GM10266 (cell line): Measurements from ENCODE around the gene CCDC110.
A peak's percentile ranks its signal among the peaks of the same experiment; 100 is the strongest.

Experiments
- DNase-seq: peaks from one replicate; pipeline ENCODE4 v3.0.0; 2012; ENCODE audit errors: extremely low spot score
- TF ChIP-seq, protein P1 (sequence below): IDR thresholded peaks from 2 replicates; pipeline ENCODE4 v1.5.1; 2012; ENCODE audit warnings: mild to moderate bottlenecking, low read depth; ENCODE audit not compliant: control insufficient read depth, insufficient read depth; ENCODE audit errors: missing control alignments

Gene CCDC110

DNA sequence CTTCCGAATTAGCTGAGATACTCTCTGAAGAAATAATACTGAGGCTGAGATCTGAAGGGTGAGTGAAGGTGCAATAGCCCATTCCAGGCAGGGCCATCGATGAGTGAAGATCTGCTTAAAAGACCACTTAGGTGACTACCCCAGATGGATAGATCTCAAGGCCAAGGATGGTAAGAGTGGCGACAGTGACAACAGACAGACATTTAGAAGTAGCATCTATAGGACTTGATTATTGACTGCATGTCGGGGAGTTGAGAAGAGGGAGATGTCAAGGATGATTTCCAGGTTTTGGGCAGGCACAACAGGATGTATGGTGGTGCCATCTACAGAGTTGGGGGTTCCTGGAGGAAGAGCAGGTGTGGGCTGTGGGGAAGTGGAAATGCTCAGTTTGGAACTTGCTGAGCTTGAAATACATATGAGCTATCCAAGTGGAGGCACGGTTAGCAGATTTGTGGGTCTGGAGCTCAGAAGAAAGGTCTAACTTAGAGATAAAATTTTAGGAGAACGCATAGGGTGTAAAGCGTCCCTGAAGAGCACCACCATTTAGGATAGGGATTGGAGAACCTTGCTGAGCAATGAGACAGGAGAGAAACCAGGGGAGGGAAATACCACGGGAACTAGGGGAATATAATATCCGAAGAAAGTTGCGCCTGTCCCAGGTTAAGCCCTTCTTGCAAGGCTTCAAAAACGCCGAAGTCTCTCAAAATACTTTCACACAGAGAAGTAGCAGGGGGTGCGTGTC lies 46.5 kb downstream of the CCDC110 start:
- TF ChIP-seq, protein P1, sequence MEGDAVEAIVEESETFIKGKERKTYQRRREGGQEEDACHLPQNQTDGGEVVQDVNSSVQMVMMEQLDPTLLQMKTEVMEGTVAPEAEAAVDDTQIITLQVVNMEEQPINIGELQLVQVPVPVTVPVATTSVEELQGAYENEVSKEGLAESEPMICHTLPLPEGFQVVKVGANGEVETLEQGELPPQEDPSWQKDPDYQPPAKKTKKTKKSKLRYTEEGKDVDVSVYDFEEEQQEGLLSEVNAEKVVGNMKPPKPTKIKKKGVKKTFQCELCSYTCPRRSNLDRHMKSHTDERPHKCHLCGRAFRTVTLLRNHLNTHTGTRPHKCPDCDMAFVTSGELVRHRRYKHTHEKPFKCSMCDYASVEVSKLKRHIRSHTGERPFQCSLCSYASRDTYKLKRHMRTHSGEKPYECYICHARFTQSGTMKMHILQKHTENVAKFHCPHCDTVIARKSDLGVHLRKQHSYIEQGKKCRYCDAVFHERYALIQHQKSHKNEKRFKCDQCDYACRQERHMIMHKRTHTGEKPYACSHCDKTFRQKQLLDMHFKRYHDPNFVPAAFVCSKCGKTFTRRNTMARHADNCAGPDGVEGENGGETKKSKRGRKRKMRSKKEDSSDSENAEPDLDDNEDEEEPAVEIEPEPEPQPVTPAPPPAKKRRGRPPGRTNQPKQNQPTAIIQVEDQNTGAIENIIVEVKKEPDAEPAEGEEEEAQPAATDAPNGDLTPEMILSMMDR, result no peak
- peak; percentile 6 for DNase-seq

DNA sequence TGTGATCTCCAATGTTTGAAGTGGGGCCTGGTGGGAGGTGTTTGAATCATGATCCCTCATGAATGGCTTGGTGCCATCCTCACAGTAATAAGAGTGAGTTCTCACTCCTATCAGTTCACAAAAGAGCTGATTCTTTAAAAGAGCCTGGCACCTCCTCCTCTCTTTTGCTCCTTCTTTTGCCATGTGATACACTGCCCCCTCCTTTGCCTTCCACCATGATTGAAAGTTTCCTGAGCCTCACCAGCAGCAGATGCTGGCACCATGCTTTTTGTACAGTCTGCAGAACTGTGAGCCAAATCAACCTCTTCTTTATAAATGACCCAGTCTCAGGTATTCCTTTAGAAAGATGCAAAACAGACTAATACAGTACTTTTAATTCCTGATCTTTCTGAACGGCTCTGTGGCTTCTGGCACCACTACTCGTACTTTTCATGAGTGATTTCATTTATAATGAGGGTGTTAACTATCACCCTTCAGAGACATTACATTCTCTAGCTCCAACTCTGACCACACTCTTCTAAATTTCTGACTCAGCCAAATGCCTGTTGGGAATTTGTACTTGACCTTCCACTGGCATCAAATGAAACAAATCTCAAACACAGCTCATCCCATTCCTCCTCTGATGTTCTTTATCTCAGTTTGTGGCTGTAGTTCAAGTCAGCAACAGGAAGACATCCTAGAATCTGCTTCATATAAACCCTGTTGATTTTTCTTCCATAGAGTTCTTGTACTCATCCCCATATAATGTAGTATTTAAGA lies 50.0 kb downstream of the CCDC110 start:
- DNase-seq, result no peak

DNA sequence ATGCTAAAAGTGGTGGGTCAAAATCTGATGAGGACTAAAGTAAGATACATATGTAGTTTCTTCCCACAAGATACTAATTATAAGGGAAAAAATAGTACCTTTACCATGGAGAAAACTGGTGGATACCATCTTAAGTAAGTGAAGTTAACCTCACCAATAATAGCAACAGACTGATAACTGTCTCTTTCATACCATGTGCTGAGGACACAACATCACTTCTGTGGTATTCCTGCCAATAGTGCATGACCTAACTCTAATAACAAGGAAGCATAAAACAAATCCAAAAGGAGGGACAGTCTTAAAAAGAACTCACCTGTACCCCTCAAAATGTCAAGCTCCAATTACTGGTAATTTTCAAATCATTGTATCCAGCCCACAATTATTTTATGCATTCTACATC lies 54.6 kb downstream of the CCDC110 start:
- TF ChIP-seq, protein P1, result no peak
- no peak for DNase-seq

More for the DNA sequence above, 50.0 kb downstream of the CCDC110 start:
- TF ChIP-seq, protein P1, result no peak

DNA sequence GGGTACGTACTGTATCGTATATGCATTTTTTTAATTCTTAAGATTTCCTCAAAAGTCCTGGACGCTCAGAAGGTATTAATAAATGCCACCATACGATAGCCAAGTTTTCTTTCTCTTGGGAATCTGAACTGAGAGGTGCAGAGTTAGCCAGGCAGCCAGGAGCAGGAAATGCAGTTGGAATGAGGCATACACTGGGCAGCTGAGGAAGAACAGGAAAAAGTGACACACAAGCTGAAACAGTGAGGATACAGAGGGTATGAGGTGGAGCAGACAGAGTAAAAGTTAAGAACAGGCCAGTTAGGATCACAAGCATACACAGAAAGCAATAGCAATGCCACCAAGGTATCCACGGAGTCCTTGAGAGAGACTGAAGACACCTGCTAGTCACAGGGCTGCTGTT lies 59.1 kb downstream of the CCDC110 start:
- no peak for DNase-seq
- TF ChIP-seq, protein P1, result no peak

DNA sequence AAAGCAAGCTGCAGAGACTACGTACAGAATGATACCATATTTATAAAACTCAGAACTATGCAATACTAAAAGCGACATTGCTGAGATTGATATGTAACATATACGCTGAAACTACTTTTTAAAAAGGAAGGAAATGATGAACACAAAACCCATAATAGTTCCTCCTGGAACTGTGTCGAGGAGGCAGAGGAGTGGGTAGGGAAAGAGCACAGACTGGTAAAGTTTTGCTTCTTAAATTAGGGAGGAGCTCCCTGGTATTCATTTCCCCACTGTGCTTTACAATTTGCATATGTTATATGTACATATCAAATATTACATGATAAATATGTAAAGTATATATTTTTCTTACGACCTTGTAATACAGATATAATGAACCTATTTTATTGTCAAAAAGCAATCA lies 59.7 kb downstream of the CCDC110 start:
- TF ChIP-seq, protein P1, result no peak
- no peak for DNase-seq

DNA sequence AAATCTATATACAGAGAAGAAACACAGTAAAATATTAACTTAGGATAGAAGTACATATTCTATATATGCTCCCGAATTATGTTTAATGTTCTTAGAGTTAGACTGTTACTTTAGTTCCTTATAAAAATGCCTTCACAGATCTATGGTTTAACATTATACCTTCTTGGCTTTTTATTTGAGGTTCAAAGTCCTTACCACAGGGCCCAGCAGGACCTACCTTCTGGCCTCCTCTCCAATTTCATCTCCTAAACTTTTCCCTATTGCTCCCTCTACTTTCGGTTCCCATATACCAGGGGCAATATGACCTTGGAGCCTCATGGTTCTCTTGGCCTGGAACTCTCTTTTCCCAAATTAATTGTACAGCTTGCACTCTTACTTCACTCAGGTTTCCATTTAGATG lies 63.1 kb downstream of the CCDC110 start:
- TF ChIP-seq, protein P1, result no peak
- no peak for DNase-seq
